ENCODE measurements around the gene FADS3. TPM values are rescaled to one million over a fixed set of nuclear protein-coding genes. Genes with fewer than 3 reads are reported as not detected.
A peak's percentile ranks its signal among the peaks of the same experiment; 100 is the strongest.

FADS3 gene
- total and polyA plus RNA-seq, 2 donors (not counting 1 experiment from before 2014, with no cell fraction given) = 225 to 256 TPM

- H3K4me1 ChIP-seq (ENCODE audit: control insufficient read depth in 2 of 2, insufficient read depth in 2 of 2, low read length in 2 of 2) = peaks cover 18 to 29% of the 10 kb centered on the region in 2 donors
- peak overlapping the region; percentile 59 to 91 for H3K27ac ChIP-seq (ENCODE audit: low read length in 2 of 2)
- H3K4me2 ChIP-seq (replicated peaks; ENCODE audit: low read depth, low read length, poor library complexity, severe bottlenecking) = peak overlapping the region; percentile 83
- peaks cover 36% of the 10 kb centered on the region for H3K4me1 Mint-ChIP-seq
- peak overlapping the region; percentile 82 for H2AFZ ChIP-seq (ENCODE audit: insufficient read depth, low read depth, low read length, poor library complexity, severe bottlenecking)
- H3K9me3 Mint-ChIP-seq (ENCODE audit: insufficient read depth) = no peaks in the 10 kb centered on the region
- H3K4me3 ChIP-seq (ENCODE audit: control extremely low read depth in 1 of 5, extremely low read depth in 1 of 5, insufficient read depth in 1 of 5, low read depth in 2 of 5, low read length in 4 of 5) = peak overlapping the region; percentile 13 to 84 (median 72)
- no peaks in the 10 kb centered on the region for H3K27me3 ChIP-seq (replicated peaks in 1 of 4; ENCODE audit: control extremely low read depth in 1 of 4, control insufficient read depth in 3 of 4, insufficient read depth in 4 of 4, low read length in 3 of 4)
- ATAC-seq (ENCODE audit: low read depth) (peak; percentile 5), DNase-seq (peak; percentile 61)
- peak overlapping the region; percentile 94 for H3K4me3 Mint-ChIP-seq
- ChIA-PET CTCF (interaction anchor here (0.7 to 4.1 kb wide), 6 partner anchors 9 to 218 kb away, joined by 3 to 22 read pairs (median 4); no protein-coding TSS in a partner anchor), POLR2A (interaction anchor here (0.6 to 1.2 kb wide), 6 partner anchors 9 to 892 kb away, joined by 3 to 5 read pairs (median 3); partner anchors contain the start of gene FTH1)
- peaks cover 0 to 7% (median 0%) of the 10 kb centered on the region in 3 donors for H3K9me3 ChIP-seq (ENCODE audit: control extremely low read depth in 1 of 3, control insufficient read depth in 2 of 3, insufficient read depth in 1 of 3, low read length in 2 of 3)
- peaks cover 37% of the 10 kb centered on the region for H4K20me1 ChIP-seq (ENCODE audit: control insufficient read depth, insufficient read depth, low read length, poor library complexity, severe bottlenecking)
- H3K36me3 ChIP-seq (replicated peaks in 1 of 2; ENCODE audit: control extremely low read depth in 1 of 2, control insufficient read depth in 1 of 2, extremely low read depth in 1 of 2, insufficient read depth in 2 of 2, low read length in 1 of 2) = no peaks in the 10 kb centered on the region
- H3K27ac Mint-ChIP-seq = peak overlapping the region; percentile 87
- no peaks in the 10 kb centered on the region for H3K27me3 Mint-ChIP-seq
- peak overlapping the region; percentile 84 for H3K9ac ChIP-seq (ENCODE audit: low read length)
- H3K79me2 ChIP-seq (ENCODE audit: control insufficient read depth, insufficient read depth, low read length) = peaks cover 47% of the 10 kb centered on the region
- intact Hi-C loops (cut with micrococcal nuclease) = loop anchor here (1.0 to 5.0 kb wide), 8 partner anchors 9 to 992 kb away; partner anchors contain the start of genes FADS1, INCENP and SLC3A2
- under 1% methylated on average over 36 of the region's 38 CpGs for WGBS (ENCODE audit: insufficient coverage)
- TF ChIP-seq CTCF (IDR thresholded peaks at IDR 0.05) = no peak
- TF ChIP-seq EZH2 (IDR thresholded peaks at IDR 0.05; ENCODE audit: borderline replicate concordance, insufficient read depth, low read depth, low read length, poor library complexity, severe bottlenecking) = no peak
These were observed 615 bp downstream of the FADS3 start for GRCh38 chr11:61890529-61891330.
